NCI-H2107 (cell line): ENCODE measurements around the gene HTR3A.

Experiments used
- DNase-seq: peaks from one replicate; lab custom pipeline; 2025; lab: John Stamatoyannopoulos, UW

Gene HTR3A

DNA sequence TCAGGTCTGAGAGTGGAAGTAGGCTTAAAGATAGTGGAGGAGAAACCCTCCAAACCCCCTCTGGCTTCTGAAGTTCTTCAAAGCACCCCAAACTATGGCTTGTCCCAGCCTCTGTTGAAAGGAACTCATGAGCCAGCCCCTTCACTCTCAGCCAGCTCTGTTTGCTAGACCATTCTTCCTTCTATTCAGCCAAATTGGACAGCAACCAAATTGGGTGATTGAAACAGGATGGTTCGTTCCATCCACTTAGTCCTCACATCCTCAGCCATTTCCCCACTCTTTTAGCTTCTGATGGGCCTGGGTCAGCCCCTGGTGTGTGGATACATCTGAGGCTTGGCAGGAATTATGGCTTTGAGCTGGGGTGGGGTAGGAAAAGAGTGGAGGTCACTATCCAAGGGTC lies 4.5 kb downstream of the HTR3A start:
- no peak for DNase-seq

GRCh38 chr11:113980785-113981184 lies 5.9 kb downstream of the HTR3A start:
- no peak for DNase-seq

- DNase-seq, result no peak
These were observed 7.4 kb downstream of the HTR3A start for GRCh38 chr11:113982306-113982705.

- DNase-seq, result no peak
These were observed 9.9 kb downstream of the HTR3A start for GRCh38 chr11:113984781-113985180.

- DNase-seq, result no peak
These were observed 11.0 kb downstream of the HTR3A start for GRCh38 chr11:113985906-113986305.

- DNase-seq, result no peak
These were observed 11.6 kb downstream of the HTR3A start for GRCh38 chr11:113986351-113987140.

DNA sequence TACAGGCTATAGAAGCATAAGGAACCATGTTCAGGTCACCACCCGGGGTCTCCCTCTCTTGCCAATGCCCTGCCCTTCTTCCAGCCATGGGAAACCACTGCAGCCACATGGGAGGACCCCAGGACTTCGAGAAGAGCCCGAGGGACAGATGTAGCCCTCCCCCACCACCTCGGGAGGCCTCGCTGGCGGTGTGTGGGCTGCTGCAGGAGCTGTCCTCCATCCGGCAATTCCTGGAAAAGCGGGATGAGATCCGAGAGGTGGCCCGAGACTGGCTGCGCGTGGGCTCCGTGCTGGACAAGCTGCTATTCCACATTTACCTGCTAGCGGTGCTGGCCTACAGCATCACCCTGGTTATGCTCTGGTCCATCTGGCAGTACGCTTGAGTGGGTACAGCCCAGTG lies 14.5 kb downstream of the HTR3A start:
- no peak for DNase-seq

DNA sequence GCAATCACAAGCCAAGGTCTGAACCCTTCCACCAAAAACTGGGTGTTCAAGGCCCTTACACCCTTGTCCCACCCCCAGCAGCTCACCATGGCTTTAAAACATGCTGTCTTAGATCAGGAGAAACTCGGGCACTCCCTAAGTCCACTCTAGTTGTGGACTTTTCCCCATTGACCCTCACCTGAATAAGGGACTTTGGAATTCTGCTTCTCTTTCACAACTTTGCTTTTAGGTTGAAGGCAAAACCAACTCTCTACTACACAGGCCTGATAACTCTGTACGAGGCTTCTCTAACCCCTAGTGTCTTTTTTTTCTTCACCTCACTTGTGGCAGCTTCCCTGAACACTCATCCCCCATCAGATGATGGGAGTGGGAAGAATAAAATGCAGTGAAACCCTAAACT lies 15.0 kb downstream of the HTR3A start:
- DNase-seq, result no peak

- DNase-seq, result no peak
These were observed 16.3 kb downstream of the HTR3A start for GRCh38 chr11:113991170-113991569.

GRCh38 chr11:113991718-113992458 lies 17.0 kb downstream of the HTR3A start:
- no peak for DNase-seq

DNA sequence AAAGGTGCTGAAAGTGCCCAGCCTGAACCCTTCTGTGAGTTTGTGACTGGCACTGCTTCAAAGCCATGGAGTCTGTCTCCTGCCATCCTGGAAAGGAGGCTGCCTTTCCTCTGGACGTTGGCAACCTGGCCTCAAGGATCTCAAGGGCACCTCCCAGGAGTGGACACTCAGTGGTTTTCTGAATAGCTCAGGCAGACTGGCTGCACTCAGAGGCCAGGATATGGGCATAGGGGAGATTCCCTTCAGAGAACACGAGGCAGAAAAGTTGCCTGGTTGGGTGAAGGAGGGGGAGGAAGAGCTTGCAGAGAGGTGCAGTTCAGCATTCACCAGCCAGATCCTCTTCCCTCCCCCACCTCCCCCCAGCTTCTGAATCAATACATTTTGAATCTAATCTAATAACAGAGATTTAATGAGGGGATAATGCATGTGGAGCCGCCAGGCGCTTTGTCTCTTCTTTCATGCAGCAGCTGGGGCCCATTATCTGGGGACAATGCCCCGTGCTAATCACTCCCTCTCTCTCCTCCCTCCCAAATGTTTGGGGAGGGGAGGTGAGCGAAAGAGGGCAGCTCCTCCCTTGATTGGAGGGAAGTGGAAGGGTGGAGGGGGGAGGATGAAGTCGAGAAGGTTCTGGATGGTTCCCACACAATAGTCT lies 17.7 kb downstream of the HTR3A start:
- DNase-seq, result no peak

DNA sequence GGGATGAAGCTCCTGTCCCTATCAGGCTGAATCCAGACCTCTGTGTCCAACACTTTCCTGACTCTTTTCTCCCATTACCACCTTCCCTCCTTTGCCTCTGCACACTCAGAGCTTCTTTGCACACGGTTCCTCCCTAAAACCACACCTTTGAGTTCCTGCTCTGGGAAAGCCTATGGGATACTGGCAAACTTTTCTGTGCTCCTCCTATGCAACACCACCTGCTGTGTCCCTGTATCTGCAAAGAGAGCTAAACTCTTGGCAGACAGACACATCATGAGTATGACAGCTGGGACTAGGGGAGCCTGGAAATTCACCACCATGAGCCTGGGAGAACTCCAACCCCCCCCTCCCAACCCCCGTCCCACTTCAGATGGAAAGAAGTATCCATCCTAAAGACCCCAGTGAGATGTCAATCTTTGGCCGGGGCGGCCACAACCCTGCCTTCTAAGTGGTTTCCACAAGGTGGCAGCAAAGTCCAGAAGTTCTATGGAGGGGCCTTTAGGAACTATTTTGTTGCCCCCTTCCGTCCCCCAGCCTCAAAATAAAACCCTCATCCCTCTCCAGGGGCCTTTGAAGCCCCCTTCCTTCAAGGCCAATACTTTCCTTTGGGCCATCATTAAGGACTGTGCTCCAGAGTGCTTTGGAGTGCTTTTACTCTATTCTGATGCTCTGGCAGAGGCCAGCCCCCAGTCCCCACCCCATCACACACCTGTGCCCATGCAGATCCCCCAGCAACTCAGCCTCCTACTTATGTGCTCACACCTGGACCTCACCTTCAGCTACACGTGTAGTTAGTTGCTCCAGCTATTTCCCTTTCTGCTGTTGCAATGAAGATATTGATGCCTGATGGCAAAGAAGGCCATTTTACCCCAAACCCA lies 19.4 kb downstream of the HTR3A start:
- no peak for DNase-seq

DNA sequence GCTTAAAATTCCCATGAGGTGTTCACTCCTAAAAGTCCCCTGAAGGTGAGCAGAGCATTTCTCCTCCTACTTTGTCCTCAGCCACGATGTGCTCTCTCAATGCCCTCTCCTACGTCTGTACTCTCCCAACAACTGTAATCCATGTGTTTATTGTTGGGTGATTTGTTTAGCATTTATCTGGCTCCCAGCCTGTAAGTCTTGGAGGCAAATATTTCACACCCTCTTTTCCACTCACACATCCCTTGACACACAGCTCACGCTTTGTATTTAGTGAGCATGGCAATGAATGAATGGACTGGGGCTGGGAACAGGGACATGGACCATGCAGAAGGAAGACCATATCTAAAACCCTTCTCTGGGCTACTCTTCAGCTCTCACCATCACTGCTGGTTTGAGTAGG lies 22.6 kb downstream of the HTR3A start:
- no peak for DNase-seq

DNA sequence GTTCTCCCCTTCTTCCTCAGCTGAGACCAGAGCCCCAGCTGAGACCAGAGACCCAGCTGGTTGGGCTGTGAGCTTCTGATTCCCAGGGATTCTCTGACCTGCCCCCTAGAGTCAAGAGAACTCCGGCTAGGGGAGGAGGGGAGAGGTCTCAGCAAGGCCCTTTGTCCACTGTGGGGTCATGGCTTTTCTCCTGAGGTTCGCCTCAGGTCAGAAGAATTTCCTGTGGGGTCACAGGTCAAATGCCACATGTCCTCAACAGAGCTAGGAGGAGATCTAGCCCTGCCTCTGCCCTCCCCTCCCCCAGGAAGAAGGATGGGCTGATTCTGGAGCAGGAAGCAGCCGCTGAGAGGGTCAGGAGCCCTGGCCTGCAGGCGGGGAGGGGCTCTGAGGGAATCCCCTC lies 23.7 kb downstream of the HTR3A start:
- no peak for DNase-seq

DNA sequence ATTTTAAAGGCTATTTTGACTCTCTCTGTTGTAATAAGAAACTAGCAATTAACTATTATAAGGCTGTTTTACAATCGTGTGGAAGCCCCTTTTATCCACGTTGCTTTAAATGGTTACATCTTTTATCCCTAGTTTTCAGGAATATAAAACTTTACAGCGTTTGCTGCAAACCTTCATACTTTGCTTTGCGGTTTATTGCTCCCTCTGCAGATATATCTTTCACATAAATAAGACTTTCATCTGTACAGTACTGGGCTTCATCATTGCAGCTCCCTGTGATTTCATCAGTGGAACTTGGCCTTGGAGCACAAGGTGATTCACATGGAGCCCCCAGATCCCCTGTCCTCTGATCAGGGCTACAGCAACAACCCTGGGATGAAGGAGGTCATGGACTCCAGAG lies 25.6 kb downstream of the HTR3A start:
- no peak for DNase-seq

GRCh38 chr11:114001416-114001815 lies 26.5 kb downstream of the HTR3A start:
- no peak for DNase-seq

DNA sequence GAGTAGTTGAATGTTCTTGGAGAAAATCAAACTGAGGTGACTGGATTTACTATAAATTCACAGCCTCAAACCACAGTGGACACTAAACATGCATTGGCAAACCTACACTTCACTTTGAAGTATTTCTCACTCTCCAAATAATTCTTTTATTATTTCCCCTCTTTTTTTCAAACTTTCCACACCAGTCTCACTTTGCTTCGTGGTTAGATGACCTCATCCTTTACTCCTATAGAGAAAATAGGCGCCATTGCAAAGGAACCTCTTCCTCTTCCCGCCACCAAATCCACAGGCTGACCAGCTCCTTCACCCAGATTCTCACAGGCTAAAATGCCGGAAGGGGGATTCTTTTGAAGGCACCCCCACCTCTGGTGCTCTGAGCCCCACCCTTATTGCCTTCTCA lies 33.4 kb downstream of the HTR3A start:
- DNase-seq, result no peak

DNA sequence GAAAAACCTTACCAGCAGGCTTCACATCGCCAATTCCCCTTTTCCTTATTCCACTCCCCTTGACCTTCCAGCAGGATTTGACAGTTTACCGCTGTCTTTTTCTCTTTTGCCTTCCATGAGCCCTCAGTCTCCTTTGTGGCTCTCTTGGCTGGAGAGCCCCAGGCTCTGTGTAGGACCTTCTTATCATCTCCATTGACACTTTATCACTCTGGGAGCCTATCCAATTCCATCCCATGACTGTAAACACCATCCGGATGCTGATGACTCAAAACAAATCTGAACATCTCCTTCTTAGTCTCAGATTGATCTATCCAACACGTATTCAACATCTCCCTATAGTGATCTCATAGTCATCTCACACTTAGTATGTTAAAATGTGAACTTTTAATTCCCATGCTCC lies 36.0 kb downstream of the HTR3A start:
- DNase-seq, result no peak

GRCh38 chr11:114011443-114011842 lies 36.5 kb downstream of the HTR3A start:
- DNase-seq, result no peak

- no peak for DNase-seq
These were observed 40.2 kb downstream of the HTR3A start for GRCh38 chr11:114015117-114015516.

DNA sequence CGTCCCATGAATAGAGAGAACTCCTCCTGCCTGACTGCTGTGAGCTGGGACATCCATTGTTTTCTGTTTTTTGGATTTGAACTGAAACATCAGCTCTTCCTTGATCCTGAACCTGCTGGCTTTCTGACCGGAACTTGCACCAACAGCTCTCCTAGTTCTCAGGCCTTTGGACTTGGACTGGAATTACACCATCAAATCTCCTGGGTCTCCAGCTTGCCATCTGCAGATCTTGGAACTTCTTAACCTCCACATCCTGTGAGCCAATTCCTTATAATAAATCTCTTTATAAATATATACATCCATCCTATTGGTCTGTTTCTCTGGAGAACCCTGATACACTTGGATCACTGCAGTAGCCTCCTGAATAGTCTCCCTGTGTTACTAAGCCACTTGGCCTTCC lies 42.1 kb downstream of the HTR3A start:
- no peak for DNase-seq

GRCh38 chr11:114017723-114018122 lies 42.8 kb downstream of the HTR3A start:
- no peak for DNase-seq
